ENCODE results near the gene MNS1. TPM values are rescaled to one million over a fixed set of nuclear protein-coding genes. Genes with fewer than 3 reads are reported as not detected.
"Not testable (repeated sequence)": the region's sequence is repeated elsewhere in the genome, so short reads cannot be mapped to it uniquely, and the experiment has no call there.

Gene MNS1
- total RNA-seq, result not detected

- H3K4me1 ChIP-seq (ENCODE audit: insufficient read depth, low read length), result peaks cover 14% of the 10 kb centered on the region
- H3K9me3 ChIP-seq (ENCODE audit: low read depth, low read length), result no peaks in the 10 kb centered on the region
- peak within 1 kb of the TSS; percentile 41 for H3K4me3 ChIP-seq (ENCODE audit: low read length)
- H3K27me3 ChIP-seq (ENCODE audit: insufficient read depth, low read length), result no peaks in the 10 kb centered on the region
Observed at GRCh38 chr15:56464893-56465520, at the start of gene MNS1. MNS1 (minus strand) TSS chr15:56465137; CDS start chr15:56464972, 165 bp downstream.

GRCh38 chr15:56496635-56497034 lies 31.7 kb upstream of the MNS1 start:
- no peaks in the 10 kb centered on the region for H3K9me3 ChIP-seq (ENCODE audit: low read depth, low read length)
- no peaks in the 10 kb centered on the region for H3K27me3 ChIP-seq (ENCODE audit: insufficient read depth, low read length)
- H3K4me1 ChIP-seq (ENCODE audit: insufficient read depth, low read length), result no peaks in the 10 kb centered on the region
- H3K4me3 ChIP-seq (ENCODE audit: low read length), result no peak overlapping the region

GRCh38 chr15:56495533-56495932 lies 30.6 kb upstream of the MNS1 start:
- Histone ChIP-seq H3K4me3 (ENCODE audit: low read length) (no peak overlapping the region), H3K9me3 (ENCODE audit: low read depth, low read length) (no peaks in the 10 kb centered on the region), H3K4me1 (ENCODE audit: insufficient read depth, low read length) (no peaks in the 10 kb centered on the region), H3K27me3 (ENCODE audit: insufficient read depth, low read length) (no peaks in the 10 kb centered on the region)

- Histone ChIP-seq H3K4me1 (ENCODE audit: insufficient read depth, low read length) (no peaks in the 10 kb centered on the region), H3K9me3 (ENCODE audit: low read depth, low read length) (no peaks in the 10 kb centered on the region), H3K4me3 (ENCODE audit: low read length) (no peak overlapping the region), H3K27me3 (ENCODE audit: insufficient read depth, low read length) (no peaks in the 10 kb centered on the region)
Observed at GRCh38 chr15:56495053-56495452, 30.1 kb upstream of the MNS1 start.

GRCh38 chr15:56492791-56493555 lies 28.0 kb upstream of the MNS1 start:
- Histone ChIP-seq H3K4me3 (ENCODE audit: low read length) (no peak overlapping the region), H3K27me3 (ENCODE audit: insufficient read depth, low read length) (no peaks in the 10 kb centered on the region), H3K9me3 (ENCODE audit: low read depth, low read length) (no peaks in the 10 kb centered on the region), H3K4me1 (ENCODE audit: insufficient read depth, low read length) (no peaks in the 10 kb centered on the region)

GRCh38 chr15:56492236-56492635 lies 27.3 kb upstream of the MNS1 start:
- Histone ChIP-seq H3K4me3 (ENCODE audit: low read length) (no peak overlapping the region), H3K4me1 (ENCODE audit: insufficient read depth, low read length) (no peaks in the 10 kb centered on the region), H3K27me3 (ENCODE audit: insufficient read depth, low read length) (no peaks in the 10 kb centered on the region), H3K9me3 (ENCODE audit: low read depth, low read length) (no peaks in the 10 kb centered on the region)

- H3K9me3 ChIP-seq (ENCODE audit: low read depth, low read length), result no peaks in the 10 kb centered on the region
- no peaks in the 10 kb centered on the region for H3K4me1 ChIP-seq (ENCODE audit: insufficient read depth, low read length)
- no peaks in the 10 kb centered on the region for H3K27me3 ChIP-seq (ENCODE audit: insufficient read depth, low read length)
- no peak overlapping the region for H3K4me3 ChIP-seq (ENCODE audit: low read length)
Observed at GRCh38 chr15:56491110-56491722, 26.3 kb upstream of the MNS1 start.

- Histone ChIP-seq H3K4me1 (ENCODE audit: insufficient read depth, low read length) (no peaks in the 10 kb centered on the region), H3K27me3 (ENCODE audit: insufficient read depth, low read length) (no peaks in the 10 kb centered on the region), H3K9me3 (ENCODE audit: low read depth, low read length) (no peaks in the 10 kb centered on the region), H3K4me3 (ENCODE audit: low read length) (no peak overlapping the region)
Observed at GRCh38 chr15:56490461-56490860, 25.5 kb upstream of the MNS1 start.

- H3K27me3 ChIP-seq (ENCODE audit: insufficient read depth, low read length); H3K9me3 ChIP-seq (ENCODE audit: low read depth, low read length); H3K4me1 ChIP-seq (ENCODE audit: insufficient read depth, low read length); H3K4me3 ChIP-seq (ENCODE audit: low read length): not testable (repeated sequence)
Observed at GRCh38 chr15:56486206-56486605, 21.3 kb upstream of the MNS1 start.

GRCh38 chr15:56485426-56485825 lies 20.5 kb upstream of the MNS1 start:
- not testable (repeated sequence) for H3K9me3 ChIP-seq (ENCODE audit: low read depth, low read length); H3K4me3 ChIP-seq (ENCODE audit: low read length); H3K4me1 ChIP-seq (ENCODE audit: insufficient read depth, low read length); H3K27me3 ChIP-seq (ENCODE audit: insufficient read depth, low read length)

GRCh38 chr15:56484287-56484686 lies 19.4 kb upstream of the MNS1 start:
- no peaks in the 10 kb centered on the region for H3K27me3 ChIP-seq (ENCODE audit: insufficient read depth, low read length)
- H3K4me3 ChIP-seq (ENCODE audit: low read length), result no peak overlapping the region
- no peaks in the 10 kb centered on the region for H3K9me3 ChIP-seq (ENCODE audit: low read depth, low read length)
- no peaks in the 10 kb centered on the region for H3K4me1 ChIP-seq (ENCODE audit: insufficient read depth, low read length)

- Histone ChIP-seq H3K9me3 (ENCODE audit: low read depth, low read length) (no peaks in the 10 kb centered on the region), H3K4me3 (ENCODE audit: low read length) (no peak overlapping the region), H3K4me1 (ENCODE audit: insufficient read depth, low read length) (no peaks in the 10 kb centered on the region), H3K27me3 (ENCODE audit: insufficient read depth, low read length) (no peaks in the 10 kb centered on the region)
Observed at GRCh38 chr15:56475351-56475750, 10.4 kb upstream of the MNS1 start.

GRCh38 chr15:56473017-56473416 lies 8.1 kb upstream of the MNS1 start:
- Histone ChIP-seq H3K9me3 (ENCODE audit: low read depth, low read length) (no peaks in the 10 kb centered on the region), H3K4me3 (ENCODE audit: low read length) (no peak overlapping the region), H3K27me3 (ENCODE audit: insufficient read depth, low read length) (no peaks in the 10 kb centered on the region), H3K4me1 (ENCODE audit: insufficient read depth, low read length) (peaks cover 4% of the 10 kb centered on the region)

GRCh38 chr15:56472278-56472677 lies 7.3 kb upstream of the MNS1 start:
- no peaks in the 10 kb centered on the region for H3K9me3 ChIP-seq (ENCODE audit: low read depth, low read length)
- no peaks in the 10 kb centered on the region for H3K27me3 ChIP-seq (ENCODE audit: insufficient read depth, low read length)
- H3K4me3 ChIP-seq (ENCODE audit: low read length), result no peak overlapping the region
- H3K4me1 ChIP-seq (ENCODE audit: insufficient read depth, low read length), result peaks cover 4% of the 10 kb centered on the region

- H3K9me3 ChIP-seq (ENCODE audit: low read depth, low read length), result no peaks in the 10 kb centered on the region
- peaks cover 4% of the 10 kb centered on the region for H3K4me1 ChIP-seq (ENCODE audit: insufficient read depth, low read length)
- H3K27me3 ChIP-seq (ENCODE audit: insufficient read depth, low read length), result no peaks in the 10 kb centered on the region
- H3K4me3 ChIP-seq (ENCODE audit: low read length), result no peak overlapping the region
Observed at GRCh38 chr15:56471440-56472069, 6.6 kb upstream of the MNS1 start.
